SK-N-SH (cell line): ENCODE data around the gene FCRL4. TPM values are rescaled to one million over a fixed set of nuclear protein-coding genes. Genes with fewer than 3 reads are reported as not detected.

Experiments used
- CTCF ChIA-PET: fragments of 300-600, 350-600 bp; formaldehyde crosslinking; extraction: SDS; loops from one replicate; lab custom pipeline; 2021; lab: Yijun Ruan, JAX
- POLR2A ChIA-PET: fragments of 350-600 bp; sonication (Branson Sonifier 250); formaldehyde crosslinking; extraction: SDS; loops from one replicate; lab custom pipeline; 2020; ENCODE audit warnings: antibody characterized with exemption, inconsistent platforms; lab: Yijun Ruan, JAX
- DNase-seq: peaks from one replicate; pipeline ENCODE4 v3.0.0; 2012
- H2AFZ ChIP-seq: fragments of 200-600 bp; sonication (generic); 2 replicates; pipeline ENCODE4 v1.8.1; 2016; ENCODE audit warnings: antibody characterized with exemption, mild to moderate bottlenecking, low read depth
- H3F3A ChIP-seq: fragments of 200-600 bp; sonication (generic); replicated peaks from 2 replicates; pipeline ENCODE3; 2016; ENCODE audit warnings: antibody characterized with exemption, mild to moderate bottlenecking; ENCODE audit not compliant: insufficient read depth
- H3K27ac ChIP-seq, 2 experiments: fragments of 200-500 bp in 1 of 2; fragments of 200-600 bp in 1 of 2; sonication (Bioruptor generic) in 1 of 2; sonication (generic), shearing (Covaris generic) in 1 of 2; 2 replicates each; pipeline versions ENCODE4 v1.5.1 to v1.6.1; 2014 to 2016; ENCODE audit warnings: low read depth in 2 of 2, inconsistent platforms in 1 of 2, low read length in 1 of 2, mild to moderate bottlenecking in 1 of 2, mixed read lengths in 1 of 2
- H3K27me3 ChIP-seq: fragments of 200-600 bp; sonication (generic), shearing (Covaris generic); 2 replicates; pipeline ENCODE4 v1.6.1; 2016; ENCODE audit warnings: mixed run types; ENCODE audit not compliant: insufficient read depth
- H3K36me3 ChIP-seq, 2 experiments: fragments of 200-500 bp in 1 of 2; fragments of 200-600 bp in 1 of 2; sonication (Bioruptor generic) in 1 of 2; sonication (generic) in 1 of 2; replicated peaks in 1 of 2; 2 replicates each; pipeline versions ENCODE3 to v1.5.1; 2014 to 2016; ENCODE audit warnings: low read length in 1 of 2, mild to moderate bottlenecking in 1 of 2; ENCODE audit not compliant: insufficient read depth in 2 of 2, control insufficient read depth in 1 of 2
- H3K4me1 ChIP-seq, 2 experiments: fragments of 200-500 bp in 1 of 2; fragments of 200-600 bp in 1 of 2; sonication (Bioruptor generic) in 1 of 2; sonication (generic), shearing (Covaris generic) in 1 of 2; 2 replicates each; pipeline versions ENCODE4 v1.5.1 to v1.6.1; 2014 to 2016; ENCODE audit warnings: low read depth in 1 of 2, low read length in 1 of 2, mixed run types in 1 of 2; ENCODE audit not compliant: insufficient read depth in 2 of 2, control insufficient read depth in 1 of 2
- H3K4me2 ChIP-seq: fragments of 200-600 bp; sonication (generic), shearing (Covaris generic); 2 replicates; pipeline ENCODE4 v1.6.1; 2017; ENCODE audit warnings: mixed run types
- H3K4me3 ChIP-seq, 2 experiments: fragments of 200-500 bp in 1 of 2; fragments of 200-600 bp in 1 of 2; sonication (Bioruptor generic) in 1 of 2; sonication (generic), shearing (Covaris generic) in 1 of 2; 2 replicates each; pipeline versions ENCODE4 v1.5.1 to v1.8.1; 2014 to 2016; ENCODE audit warnings: low read depth in 2 of 2, inconsistent platforms in 1 of 2, low read length in 1 of 2, mild to moderate bottlenecking in 1 of 2, mixed read lengths in 1 of 2, moderate library complexity in 1 of 2
- H3K79me2 ChIP-seq: fragments of 200-600 bp; sonication (generic); 2 replicates; pipeline ENCODE4 v1.8.1; 2017; ENCODE audit warnings: mild to moderate bottlenecking; ENCODE audit not compliant: insufficient read depth
- H3K9ac ChIP-seq: fragments of 200-600 bp; sonication (generic); 2 replicates; pipeline ENCODE4 v1.6.1; 2017; ENCODE audit warnings: mixed run types
- H3K9me2 ChIP-seq: fragments of 200-600 bp; sonication (generic); 2 replicates; pipeline ENCODE4 v1.6.1; 2017; ENCODE audit warnings: mixed run types
- H3K9me3 ChIP-seq: fragments of 200-600 bp; sonication (generic); 2 replicates; pipeline ENCODE4 v1.6.1; 2017; ENCODE audit warnings: mixed run types, mild to moderate bottlenecking, moderate library complexity
- H4K20me1 ChIP-seq: fragments of 200-600 bp; sonication (generic); 2 replicates; pipeline ENCODE4 v1.6.1; 2017; ENCODE audit warnings: mild to moderate bottlenecking, mixed run types; ENCODE audit not compliant: insufficient read depth
- CHD2 ChIP-seq: fragments of 150-350 bp; IDR thresholded peaks from 2 replicates; pipeline ENCODE4 v1.6.1; 2018; ENCODE audit warnings: low read length; ENCODE audit not compliant: partially characterized antibody
- CTCF ChIP-seq: fragments of 200-600 bp; sonication (generic); IDR thresholded peaks from 2 replicates; pipeline ENCODE4 v1.6.1; 2017; ENCODE audit warnings: antibody characterized with exemption, mild to moderate bottlenecking, moderate library complexity
- ELF1 ChIP-seq: IDR thresholded peaks from 2 replicates; pipeline ENCODE4 v1.4.0; 2012
- EP300 ChIP-seq, 2 experiments: IDR thresholded peaks; 2 replicates each; pipeline versions ENCODE4 v1.4.0 to v1.6.1; 2012; ENCODE audit warnings: borderline replicate concordance in 1 of 2, low read depth in 1 of 2, low read length in 1 of 2
- FOSL2 ChIP-seq: IDR thresholded peaks from 2 replicates; pipeline ENCODE4 v1.4.0; 2012; ENCODE audit warnings: low read depth, mild to moderate bottlenecking, moderate library complexity, borderline replicate concordance
- FOXJ3 ChIP-seq: sonication (generic); formaldehyde crosslinking; IDR thresholded peaks from 2 replicates; pipeline ENCODE4 v1.5.1; 2020; ENCODE audit warnings: mild to moderate bottlenecking, missing genetic modification reagents
- GATA2 ChIP-seq: sonication (generic); formaldehyde crosslinking; IDR thresholded peaks from 2 replicates; pipeline ENCODE4 v1.5.0; 2020; ENCODE audit warnings: mild to moderate bottlenecking, missing genetic modification reagents
- IRF3 ChIP-seq: fragments of 150-350 bp; IDR thresholded peaks from 2 replicates; pipeline ENCODE4 v1.6.1; 2016; ENCODE audit warnings: mild to moderate bottlenecking, low read depth, low read length
- JUND ChIP-seq: IDR thresholded peaks from 2 replicates; pipeline ENCODE4 v1.4.0; 2012
- NFIC ChIP-seq: IDR thresholded peaks from 2 replicates; pipeline ENCODE4 v1.4.0; 2012; ENCODE audit warnings: borderline replicate concordance
- RAD21 ChIP-seq: IDR thresholded peaks from 2 replicates; pipeline ENCODE4 v1.6.1; 2012; ENCODE audit warnings: mild to moderate bottlenecking, low read length
- RFX5 ChIP-seq: IDR thresholded peaks from 2 replicates; pipeline ENCODE4 v1.6.1; 2012; ENCODE audit warnings: mild to moderate bottlenecking, improper control_type of control experiment, low read length
- RXRA ChIP-seq: IDR thresholded peaks from 2 replicates; pipeline ENCODE4 v1.4.0; 2012; ENCODE audit warnings: low read depth, mild to moderate bottlenecking, borderline replicate concordance
- SIN3A ChIP-seq: IDR thresholded peaks from 2 replicates; pipeline ENCODE4 v1.6.1; 2012; ENCODE audit warnings: low read depth, mild to moderate bottlenecking, low read length, moderate library complexity, borderline replicate concordance
- SMC3 ChIP-seq: IDR thresholded peaks from 2 replicates; pipeline ENCODE4 v1.6.1; 2012; ENCODE audit warnings: low read depth, low read length, improper control_type of control experiment
- YY1 ChIP-seq: IDR thresholded peaks from 2 replicates; pipeline ENCODE4 v1.4.0; 2012; ENCODE audit warnings: low read depth, mild to moderate bottlenecking
- WGBS: methylation state at CpG from one replicate; pipeline ENCODE4 v1.1.6; 2017; ENCODE audit warnings: low lambda C conversion rate; 5-methylcytosine and 5-hydroxymethylcytosine counted together
- polyA plus RNA-seq, 3 experiments: library from polyadenylated mRNA; depleted of rRNA; stranded (reverse); fragments of >200 nt; gene quantifications; 2 replicates each; pipeline ENCODE4 v1.2.3, GENCODE V29; 2012
- TF ChIP-seq, protein P1 (sequence below): fragments of 150-350 bp; IDR thresholded peaks from 2 replicates; pipeline ENCODE4 v1.6.1; 2017; ENCODE audit warnings: antibody characterized with exemption, low read length, low read depth, borderline replicate concordance
- TF ChIP-seq, protein P2 (sequence below): IDR thresholded peaks from 2 replicates; pipeline ENCODE4 v1.6.1; 2012; ENCODE audit warnings: mild to moderate bottlenecking, low read depth, low read length, moderate library complexity
- TF ChIP-seq, protein P3 (sequence below): IDR thresholded peaks from 2 replicates; pipeline ENCODE4 v1.4.0; 2012; ENCODE audit warnings: low read depth, borderline replicate concordance

Gene FCRL4
- polyA plus RNA-seq, 1 of the 3 experiments (the other 2 are of a cell fraction), result not detected

GRCh38 chr1:157600236-157600635 is 2.4 kb upstream of the FCRL4 start:
- Histone ChIP-seq H3K9me2 (no peaks in the 10 kb centered on the region), H3K9me3 (no peaks in the 10 kb centered on the region), H4K20me1 (no peaks in the 10 kb centered on the region), H3K4me1 (no peaks in the 10 kb centered on the region), H3K27ac (no peak overlapping the region), H2AFZ (no peak overlapping the region), H3K27me3 (no peaks in the 10 kb centered on the region; the same call in 1 of the 2 replicates)
- 2% methylated on average over 1 of the region's 1 CpG for WGBS
- DNase-seq, result no peak
- CTCF ChIA-PET, result interaction anchor here (2.9 kb wide), 1 partner anchor 20 kb away, joined by 14 read pairs; no protein-coding TSS in a partner anchor
- TF ChIP-seq NFIC, result no peak
- no peak for TF ChIP-seq GATA2
- TF ChIP-seq FOSL2, result no peak
- TF ChIP-seq IRF3, result no peak
- TF ChIP-seq RFX5, result no peak
- TF ChIP-seq RAD21, result no peak
- TF ChIP-seq ELF1, result no peak
- TF ChIP-seq RXRA, result no peak
- TF ChIP-seq, protein P1, sequence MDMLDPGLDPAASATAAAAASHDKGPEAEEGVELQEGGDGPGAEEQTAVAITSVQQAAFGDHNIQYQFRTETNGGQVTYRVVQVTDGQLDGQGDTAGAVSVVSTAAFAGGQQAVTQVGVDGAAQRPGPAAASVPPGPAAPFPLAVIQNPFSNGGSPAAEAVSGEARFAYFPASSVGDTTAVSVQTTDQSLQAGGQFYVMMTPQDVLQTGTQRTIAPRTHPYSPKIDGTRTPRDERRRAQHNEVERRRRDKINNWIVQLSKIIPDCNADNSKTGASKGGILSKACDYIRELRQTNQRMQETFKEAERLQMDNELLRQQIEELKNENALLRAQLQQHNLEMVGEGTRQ, result no peak
- TF ChIP-seq, all 33 proteins: peak for 0
- no peaks in the 10 kb centered on the region for H3K36me3 ChIP-seq
- POLR2A ChIA-PET, result no interaction called here
- no peak overlapping the region for H3K4me3 ChIP-seq
- H3K79me2 ChIP-seq, result no peaks in the 10 kb centered on the region
- no peak overlapping the region for H3K4me2 ChIP-seq
- no peak overlapping the region for H3K9ac ChIP-seq
- no peaks in the 10 kb centered on the region for H3F3A ChIP-seq

GRCh38 chr1:157596384-157596783 is 1.5 kb downstream of the FCRL4 start:
- Histone ChIP-seq H4K20me1 (no peaks in the 10 kb centered on the region), H3K4me2 (no peak overlapping the region), H3K4me1 (no peaks in the 10 kb centered on the region), H2AFZ (no peak overlapping the region), H3K9me2 (no peaks in the 10 kb centered on the region), H3K27me3 (no peaks in the 10 kb centered on the region), H3K9ac (no peak overlapping the region), H3K36me3 (no peaks in the 10 kb centered on the region), H3K27ac (no peak overlapping the region), H3F3A (no peaks in the 10 kb centered on the region), H3K9me3 (no peaks in the 10 kb centered on the region), H3K79me2 (no peaks in the 10 kb centered on the region), H3K4me3 (no peak overlapping the region)
- POLR2A ChIA-PET, result interaction anchor here (0.6 kb wide), 1 partner anchor 1217 kb away, joined by 3 read pairs; no protein-coding TSS in a partner anchor
- CTCF ChIA-PET, result interaction anchor here (2.1 kb wide), 1 partner anchor 16 kb away, joined by 12 read pairs; no protein-coding TSS in a partner anchor
- no peak for DNase-seq
- under 1% methylated on average over 6 of the region's 6 CpGs for WGBS
- TF ChIP-seq, protein P2, sequence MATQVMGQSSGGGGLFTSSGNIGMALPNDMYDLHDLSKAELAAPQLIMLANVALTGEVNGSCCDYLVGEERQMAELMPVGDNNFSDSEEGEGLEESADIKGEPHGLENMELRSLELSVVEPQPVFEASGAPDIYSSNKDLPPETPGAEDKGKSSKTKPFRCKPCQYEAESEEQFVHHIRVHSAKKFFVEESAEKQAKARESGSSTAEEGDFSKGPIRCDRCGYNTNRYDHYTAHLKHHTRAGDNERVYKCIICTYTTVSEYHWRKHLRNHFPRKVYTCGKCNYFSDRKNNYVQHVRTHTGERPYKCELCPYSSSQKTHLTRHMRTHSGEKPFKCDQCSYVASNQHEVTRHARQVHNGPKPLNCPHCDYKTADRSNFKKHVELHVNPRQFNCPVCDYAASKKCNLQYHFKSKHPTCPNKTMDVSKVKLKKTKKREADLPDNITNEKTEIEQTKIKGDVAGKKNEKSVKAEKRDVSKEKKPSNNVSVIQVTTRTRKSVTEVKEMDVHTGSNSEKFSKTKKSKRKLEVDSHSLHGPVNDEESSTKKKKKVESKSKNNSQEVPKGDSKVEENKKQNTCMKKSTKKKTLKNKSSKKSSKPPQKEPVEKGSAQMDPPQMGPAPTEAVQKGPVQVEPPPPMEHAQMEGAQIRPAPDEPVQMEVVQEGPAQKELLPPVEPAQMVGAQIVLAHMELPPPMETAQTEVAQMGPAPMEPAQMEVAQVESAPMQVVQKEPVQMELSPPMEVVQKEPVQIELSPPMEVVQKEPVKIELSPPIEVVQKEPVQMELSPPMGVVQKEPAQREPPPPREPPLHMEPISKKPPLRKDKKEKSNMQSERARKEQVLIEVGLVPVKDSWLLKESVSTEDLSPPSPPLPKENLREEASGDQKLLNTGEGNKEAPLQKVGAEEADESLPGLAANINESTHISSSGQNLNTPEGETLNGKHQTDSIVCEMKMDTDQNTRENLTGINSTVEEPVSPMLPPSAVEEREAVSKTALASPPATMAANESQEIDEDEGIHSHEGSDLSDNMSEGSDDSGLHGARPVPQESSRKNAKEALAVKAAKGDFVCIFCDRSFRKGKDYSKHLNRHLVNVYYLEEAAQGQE, result no peak
- TF ChIP-seq SIN3A (no peak), RXRA (no peak), NFIC (no peak), RAD21 (no peak), FOXJ3 (CRISPR knock-in tag) (no peak), RFX5 (no peak), YY1 (no peak), EP300 (IDR thresholded peaks at IDR 0.05; ENCODE audit: borderline replicate concordance in 1 of 2, low read depth in 1 of 2, low read length in 1 of 2) (no peak), JUND (no peak), CHD2 (no peak), FOSL2 (no peak), SMC3 (no peak), CTCF (no peak)
- TF ChIP-seq, protein P3, sequence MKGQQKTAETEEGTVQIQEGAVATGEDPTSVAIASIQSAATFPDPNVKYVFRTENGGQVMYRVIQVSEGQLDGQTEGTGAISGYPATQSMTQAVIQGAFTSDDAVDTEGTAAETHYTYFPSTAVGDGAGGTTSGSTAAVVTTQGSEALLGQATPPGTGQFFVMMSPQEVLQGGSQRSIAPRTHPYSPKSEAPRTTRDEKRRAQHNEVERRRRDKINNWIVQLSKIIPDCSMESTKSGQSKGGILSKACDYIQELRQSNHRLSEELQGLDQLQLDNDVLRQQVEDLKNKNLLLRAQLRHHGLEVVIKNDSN, result no peak
